Body of pancreas (tissue), 4 donors: Measurements from ENCODE around the gene CEP128.

ENCODE experiments used
- POLR2A ChIP-seq, 3 donors: fragments of 450-650 bp; IDR thresholded peaks; one replicate each; pipeline ENCODE4 v1.6.1; 2016; ENCODE audit warnings: antibody characterized with exemption in 3 of 3, mild to moderate bottlenecking in 2 of 3
- TF ChIP-seq, protein P1 (sequence below), 7 experiments: fragments of 450-650 bp in 4 of 7; fragments of 200-600 bp in 3 of 7; sonication (generic) in 3 of 7; IDR thresholded peaks; one replicate each; pipeline ENCODE4 v1.5.1; 2016 to 2019; ENCODE audit warnings: antibody characterized with exemption in 7 of 7

DNA sequence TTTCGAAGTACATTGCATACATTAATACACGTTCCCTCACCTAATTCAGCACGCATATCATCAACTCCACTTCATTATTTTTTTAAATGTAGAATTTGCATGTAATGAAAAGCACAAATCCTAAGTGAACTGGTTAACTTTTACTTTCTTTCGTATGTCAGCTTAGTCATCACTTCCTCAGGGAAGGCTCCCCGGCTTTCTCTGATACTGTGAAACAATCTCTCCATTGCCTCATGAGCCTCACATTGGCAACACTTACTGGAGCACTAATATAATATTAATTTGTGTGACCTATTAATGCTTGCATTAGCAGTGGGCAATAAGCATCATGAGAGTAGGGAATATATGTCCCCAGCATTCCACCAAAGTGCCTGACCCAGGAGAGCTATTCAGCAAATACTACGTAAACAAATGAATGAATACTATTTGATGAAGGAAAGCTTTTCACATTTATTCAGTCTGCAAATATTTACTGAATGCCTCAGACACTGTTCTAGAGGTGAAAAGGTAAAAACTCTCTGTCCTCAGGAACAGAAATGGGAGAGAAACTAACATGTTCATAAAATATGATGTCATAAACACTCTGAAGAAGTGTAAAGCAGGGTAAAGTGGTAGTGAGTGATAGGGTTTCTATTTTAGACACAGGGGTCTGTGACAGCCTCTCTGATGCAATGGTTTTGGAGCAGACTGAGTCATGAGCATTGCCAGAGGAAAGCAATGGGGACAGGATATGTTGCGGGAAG is 402.7 kb downstream of the CEP128 start:
- TF ChIP-seq, protein P1, sequence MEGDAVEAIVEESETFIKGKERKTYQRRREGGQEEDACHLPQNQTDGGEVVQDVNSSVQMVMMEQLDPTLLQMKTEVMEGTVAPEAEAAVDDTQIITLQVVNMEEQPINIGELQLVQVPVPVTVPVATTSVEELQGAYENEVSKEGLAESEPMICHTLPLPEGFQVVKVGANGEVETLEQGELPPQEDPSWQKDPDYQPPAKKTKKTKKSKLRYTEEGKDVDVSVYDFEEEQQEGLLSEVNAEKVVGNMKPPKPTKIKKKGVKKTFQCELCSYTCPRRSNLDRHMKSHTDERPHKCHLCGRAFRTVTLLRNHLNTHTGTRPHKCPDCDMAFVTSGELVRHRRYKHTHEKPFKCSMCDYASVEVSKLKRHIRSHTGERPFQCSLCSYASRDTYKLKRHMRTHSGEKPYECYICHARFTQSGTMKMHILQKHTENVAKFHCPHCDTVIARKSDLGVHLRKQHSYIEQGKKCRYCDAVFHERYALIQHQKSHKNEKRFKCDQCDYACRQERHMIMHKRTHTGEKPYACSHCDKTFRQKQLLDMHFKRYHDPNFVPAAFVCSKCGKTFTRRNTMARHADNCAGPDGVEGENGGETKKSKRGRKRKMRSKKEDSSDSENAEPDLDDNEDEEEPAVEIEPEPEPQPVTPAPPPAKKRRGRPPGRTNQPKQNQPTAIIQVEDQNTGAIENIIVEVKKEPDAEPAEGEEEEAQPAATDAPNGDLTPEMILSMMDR (IDR thresholded peaks at IDR 0.05) = no peak
- TF ChIP-seq POLR2A (IDR thresholded peaks at IDR 0.05) = no peak
